ENCODE data around the gene GDF15. TPM values are rescaled to one million over a fixed set of nuclear protein-coding genes. Genes with fewer than 3 reads are reported as not detected.

The GDF15 gene
- total RNA-seq, 1 donor from 2014 or later: 8.9 TPM

- Mint-ChIP-seq H3K27ac (ENCODE audit: unreplicated experiment) (no peak overlapping the region), H3K4me3 (ENCODE audit: unreplicated experiment) (no peak overlapping the region), H3K4me1 (ENCODE audit: low read depth, unreplicated experiment) (peaks cover 2% of the 10 kb centered on the region), H3K27me3 (ENCODE audit: unreplicated experiment) (peaks cover 5% of the 10 kb centered on the region), H3K9me3 (ENCODE audit: unreplicated experiment) (peaks cover 3% of the 10 kb centered on the region), H3K36me3 (ENCODE audit: unreplicated experiment) (no peaks in the 10 kb centered on the region)
- no peak for DNase-seq
- no peak for TF ChIP-seq CTCF (IDR thresholded peaks at IDR 0.05; ENCODE audit: partially characterized antibody, unreplicated experiment)
Observed at GRCh38 chr19:18406749-18407148, 20.8 kb downstream of the GDF15 start.

- Mint-ChIP-seq H3K27me3 (ENCODE audit: unreplicated experiment) (peaks cover 3% of the 10 kb centered on the region), H3K36me3 (ENCODE audit: unreplicated experiment) (no peaks in the 10 kb centered on the region)
- no peak for DNase-seq
Observed at GRCh38 chr19:18408053-18408476, 22.1 kb downstream of the GDF15 start.

GRCh38 chr19:18412610-18413239 lies 26.8 kb downstream of the GDF15 start:
- TF ChIP-seq CTCF (IDR thresholded peaks at IDR 0.05; ENCODE audit: partially characterized antibody, unreplicated experiment): no peak
- peaks cover 14% of the 10 kb centered on the region for H3K4me1 Mint-ChIP-seq (ENCODE audit: low read depth, unreplicated experiment)
- no peak for DNase-seq
- H3K9me3 Mint-ChIP-seq (ENCODE audit: unreplicated experiment): peaks cover 6% of the 10 kb centered on the region
- H3K27me3 Mint-ChIP-seq (ENCODE audit: unreplicated experiment): peaks cover 6% of the 10 kb centered on the region
- no peak overlapping the region for H3K4me3 Mint-ChIP-seq (ENCODE audit: unreplicated experiment)
- H3K36me3 Mint-ChIP-seq (ENCODE audit: unreplicated experiment): no peaks in the 10 kb centered on the region
- no peak overlapping the region for H3K27ac Mint-ChIP-seq (ENCODE audit: unreplicated experiment)

More at GRCh38 chr19:18408053-18408476, 22.1 kb downstream of the GDF15 start:
- Mint-ChIP-seq H3K27ac (ENCODE audit: unreplicated experiment) (no peak overlapping the region), H3K4me1 (ENCODE audit: low read depth, unreplicated experiment) (peaks cover 2% of the 10 kb centered on the region), H3K4me3 (ENCODE audit: unreplicated experiment) (no peak overlapping the region), H3K9me3 (ENCODE audit: unreplicated experiment) (peaks cover 3% of the 10 kb centered on the region)
- no peak for TF ChIP-seq CTCF (IDR thresholded peaks at IDR 0.05; ENCODE audit: partially characterized antibody, unreplicated experiment)

- no peak for TF ChIP-seq CTCF (IDR thresholded peaks at IDR 0.05; ENCODE audit: partially characterized antibody, unreplicated experiment)
- H3K4me3 Mint-ChIP-seq (ENCODE audit: unreplicated experiment): no peak overlapping the region
- H3K27me3 Mint-ChIP-seq (ENCODE audit: unreplicated experiment): peaks cover 9% of the 10 kb centered on the region
- H3K36me3 Mint-ChIP-seq (ENCODE audit: unreplicated experiment): no peaks in the 10 kb centered on the region
- H3K27ac Mint-ChIP-seq (ENCODE audit: unreplicated experiment): no peak overlapping the region
- no peak for DNase-seq
- peaks cover 5% of the 10 kb centered on the region for H3K9me3 Mint-ChIP-seq (ENCODE audit: unreplicated experiment)
- peaks cover 16% of the 10 kb centered on the region for H3K4me1 Mint-ChIP-seq (ENCODE audit: low read depth, unreplicated experiment)
Observed at GRCh38 chr19:18414504-18415177, 28.7 kb downstream of the GDF15 start.

Measured in glutamatergic neuron (in vitro differentiated cells).